ENCODE results near the gene LRRC27.

Gene LRRC27

DNA sequence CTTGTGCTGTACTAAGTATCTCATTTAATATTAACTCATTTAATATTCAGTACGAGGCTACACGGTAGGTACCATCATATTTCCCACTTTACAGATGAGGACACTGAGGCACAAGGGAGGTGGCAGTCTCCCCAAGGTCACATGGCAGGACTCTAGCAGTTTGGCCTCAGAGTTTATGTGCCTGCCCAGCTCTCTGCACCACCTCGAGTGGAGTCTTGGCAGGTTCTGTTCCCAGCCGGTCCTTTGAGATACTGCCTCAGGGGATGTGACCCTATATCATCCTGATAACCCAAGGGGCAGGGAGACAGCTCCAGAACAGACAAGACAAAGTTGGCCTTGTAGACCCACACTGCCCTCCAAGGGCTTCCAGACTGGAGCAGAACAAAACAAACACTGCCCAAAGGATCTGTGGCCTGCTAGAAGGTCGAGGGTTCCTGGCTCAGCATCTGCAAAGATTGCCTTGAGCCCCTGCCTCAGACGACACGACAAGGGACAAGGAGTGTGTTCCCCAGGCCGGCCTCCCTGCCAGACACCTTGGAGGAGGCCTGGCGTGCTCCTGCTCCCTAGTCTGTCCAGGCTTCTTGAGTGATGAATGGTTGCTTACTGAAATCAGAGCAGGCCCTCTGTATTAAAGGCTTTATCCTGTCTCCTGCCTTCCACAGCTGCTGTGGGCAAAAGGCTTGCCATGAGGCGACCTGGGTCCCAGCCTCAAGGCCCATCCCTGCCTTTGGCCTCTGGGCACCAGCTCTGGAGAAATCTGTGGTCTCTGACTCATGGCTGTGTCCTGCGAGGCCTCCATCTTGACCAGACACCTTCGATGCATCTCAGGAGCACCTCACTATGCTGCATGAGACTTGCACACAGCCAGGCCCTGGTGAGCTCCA, 61.1 kb downstream of the LRRC27 start:
- DNase-seq = no peak

- no peak for DNase-seq
Measured at GRCh38 chr10:132393695-132394181, 61.7 kb downstream of the LRRC27 start.

DNA sequence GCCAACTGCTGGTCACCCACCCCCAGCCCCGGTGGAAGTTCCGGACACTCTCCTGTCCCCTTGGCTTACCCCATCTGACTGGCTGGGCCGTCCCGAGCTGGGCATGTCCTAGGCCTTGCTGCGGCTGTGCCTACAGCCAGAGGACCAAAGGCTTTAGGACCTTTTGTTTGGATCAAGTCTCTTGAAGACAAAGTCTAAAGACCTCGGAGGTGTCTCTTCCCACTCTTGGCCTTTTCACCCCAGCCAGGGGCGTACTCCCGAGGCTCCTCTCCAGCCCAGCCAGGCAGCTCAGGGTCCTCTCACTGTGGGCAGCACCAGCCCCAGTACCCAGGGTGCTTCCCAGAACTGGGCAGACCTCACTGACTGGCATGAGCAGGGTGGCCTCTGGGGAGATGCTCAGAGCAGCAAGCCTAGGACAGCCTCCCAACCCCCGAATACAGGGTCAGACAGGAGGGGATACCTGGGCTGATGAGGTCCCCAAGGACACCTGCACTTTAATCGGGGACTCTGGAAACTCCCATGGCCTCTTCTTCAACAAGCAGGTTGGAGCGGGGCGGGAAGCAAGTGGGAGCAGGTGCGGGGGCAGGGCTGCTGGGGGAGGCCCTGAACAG, 62.3 kb downstream of the LRRC27 start:
- DNase-seq = no peak

GRCh38 chr10:132394936-132395703, 63.1 kb downstream of the LRRC27 start:
- DNase-seq = no peak

- no peak for DNase-seq
Measured at GRCh38 chr10:132395704-132396493, 63.9 kb downstream of the LRRC27 start.

- no peak for DNase-seq
Measured at GRCh38 chr10:132396494-132397035, 64.6 kb downstream of the LRRC27 start.

GRCh38 chr10:132397036-132397541, 65.1 kb downstream of the LRRC27 start, which contains the start of gene PWWP2B:
PWWP2B (plus strand) TSS chr10:132397200; CDS start chr10:132397227, 27 bp downstream.
- no peak for DNase-seq

DNA sequence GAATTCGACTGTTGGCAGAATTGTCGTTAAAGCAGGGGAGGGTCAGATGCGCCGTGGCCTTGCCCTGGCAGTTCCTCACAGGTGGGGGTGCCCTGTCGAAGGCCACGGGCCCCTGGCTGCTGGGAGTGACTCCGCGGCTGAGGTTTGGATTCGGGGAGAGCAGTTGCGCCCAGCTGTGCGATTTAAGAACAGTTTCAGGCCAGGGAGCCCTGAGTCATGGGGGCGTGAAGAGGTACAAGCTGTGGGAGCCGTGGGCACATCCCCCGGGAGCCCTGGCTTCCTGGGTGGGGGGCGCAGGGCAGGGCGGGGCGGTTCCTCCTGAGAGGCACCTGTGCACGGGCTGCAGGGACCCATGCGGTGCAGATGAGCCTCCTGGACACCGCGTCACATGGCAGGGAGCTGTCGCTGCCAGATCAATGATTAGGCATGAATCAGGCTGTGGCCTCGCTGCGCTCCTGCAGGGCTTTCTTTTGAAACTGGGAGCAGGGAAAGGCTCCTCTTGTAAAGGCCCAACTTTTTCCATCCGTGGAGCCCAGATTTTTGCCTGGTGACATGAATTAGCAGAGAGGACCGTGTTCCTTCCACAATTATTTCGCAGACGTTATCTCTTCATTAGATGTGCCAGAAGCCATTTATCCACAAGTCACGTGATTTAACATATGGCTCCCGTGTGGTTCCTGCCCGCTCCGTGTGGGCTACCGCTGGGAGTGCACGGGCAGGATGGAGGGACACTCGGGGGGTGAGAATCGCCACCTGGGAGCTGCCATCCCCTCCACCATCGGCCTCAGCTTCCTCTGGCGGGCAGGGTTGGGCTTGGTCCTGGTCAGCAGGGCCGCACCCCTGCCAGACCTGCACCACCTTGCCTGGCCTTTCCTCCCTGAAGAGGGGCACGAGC, 65.9 kb downstream of the LRRC27 start:
- peak; percentile 28 for DNase-seq

- no peak for DNase-seq
Measured at GRCh38 chr10:132398566-132398991, 66.6 kb downstream of the LRRC27 start.

- no peak for DNase-seq
Measured at GRCh38 chr10:132399117-132400035, 67.4 kb downstream of the LRRC27 start.

GRCh38 chr10:132400041-132400546, 68.1 kb downstream of the LRRC27 start:
- DNase-seq = no peak

DNA sequence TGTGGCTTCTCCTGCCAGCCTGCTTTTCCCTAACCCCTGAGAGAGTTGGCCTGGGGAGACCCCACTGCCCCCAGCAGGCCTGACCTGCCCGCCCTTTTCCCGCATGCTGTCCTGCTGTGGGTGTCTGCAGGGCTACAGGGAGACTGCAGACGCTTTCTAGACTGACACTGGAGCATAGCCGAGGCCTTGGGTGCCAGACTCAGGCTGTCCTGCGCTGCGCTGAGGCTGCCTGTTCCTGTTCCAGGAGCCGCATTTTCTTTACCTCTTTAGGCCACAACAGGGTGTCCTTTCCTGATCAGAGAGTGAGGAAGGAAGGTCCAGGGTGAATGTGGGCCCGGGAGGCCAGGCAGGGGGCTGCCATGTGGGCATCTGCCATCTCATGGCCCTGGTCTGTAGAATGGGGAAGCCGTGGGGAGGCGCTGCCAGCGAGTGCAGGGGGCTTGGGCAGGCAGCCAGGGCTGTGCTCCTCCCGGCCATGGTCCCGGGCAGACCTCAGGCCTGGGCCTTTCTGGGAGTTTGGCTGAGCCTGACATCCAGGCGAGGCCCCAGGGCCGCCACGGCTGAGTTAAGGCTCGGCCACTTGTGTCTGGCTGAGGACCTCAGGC, 68.7 kb downstream of the LRRC27 start:
- DNase-seq = no peak

GRCh38 chr10:132401401-132402118, 69.6 kb downstream of the LRRC27 start:
- DNase-seq = no peak

GRCh38 chr10:132402781-132403241, 70.8 kb downstream of the LRRC27 start:
- DNase-seq = no peak

GRCh38 chr10:132403511-132404168, 71.6 kb downstream of the LRRC27 start:
- DNase-seq = no peak

DNA sequence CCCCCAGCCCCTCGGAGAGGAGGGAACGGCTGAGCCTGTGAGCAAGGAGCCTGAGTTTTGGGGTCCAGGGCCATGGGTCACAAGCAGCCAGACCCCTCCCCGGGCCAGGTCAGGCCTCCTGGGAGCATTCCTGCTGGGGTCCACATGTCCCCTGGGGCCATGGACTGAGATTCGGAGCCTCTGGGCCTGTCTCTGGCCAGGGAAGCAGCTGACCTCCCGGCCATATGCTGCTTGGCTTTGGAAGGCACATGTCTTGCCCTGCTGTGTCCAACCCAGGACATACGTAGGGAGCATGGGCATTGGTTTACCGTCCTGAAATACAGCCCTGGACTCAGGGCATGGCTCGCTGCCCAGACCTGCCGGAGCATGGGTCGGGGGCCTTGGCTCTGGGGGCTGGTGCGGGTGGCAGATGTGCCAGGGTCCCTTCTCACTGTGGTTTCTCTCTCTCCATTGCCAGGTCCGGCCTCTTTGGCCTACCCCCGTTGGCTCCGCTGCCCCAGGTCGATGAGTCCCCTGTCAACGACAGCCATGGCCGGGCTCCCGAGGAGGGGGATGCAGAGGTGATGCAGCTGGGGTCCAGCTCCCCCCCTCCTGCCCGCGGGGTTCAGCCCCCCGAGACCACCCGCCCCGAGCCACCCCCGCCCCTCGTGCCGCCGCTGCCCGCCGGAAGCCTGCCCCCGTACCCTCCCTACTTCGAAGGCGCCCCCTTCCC, 72.3 kb downstream of the LRRC27 start:
- no peak for DNase-seq

GRCh38 chr10:132404911-132405462, 73.0 kb downstream of the LRRC27 start:
- no peak for DNase-seq

Data from GF-D8 (cell line).